Measurements from ENCODE around the gene HELZ2.

HELZ2 gene

GRCh38 chr20:63536241-63536977 lies 37.6 kb downstream of the HELZ2 start:
- no peak for DNase-seq

- no peak for DNase-seq
Observed at GRCh38 chr20:63534831-63535651, 39.0 kb downstream of the HELZ2 start.

- DNase-seq: no peak
Observed at GRCh38 chr20:63534427-63534830, 39.6 kb downstream of the HELZ2 start.

GRCh38 chr20:63533871-63534393 lies 40.1 kb downstream of the HELZ2 start:
- DNase-seq: no peak

- no peak for DNase-seq
Observed at GRCh38 chr20:63533388-63533787, 40.7 kb downstream of the HELZ2 start.

- no peak for DNase-seq
Observed at GRCh38 chr20:63532449-63532971, 41.5 kb downstream of the HELZ2 start.

GRCh38 chr20:63531686-63532448 lies 42.2 kb downstream of the HELZ2 start:
- DNase-seq: no peak

GRCh38 chr20:63530788-63531160 lies 43.3 kb downstream of the HELZ2 start:
- no peak for DNase-seq

- no peak for DNase-seq
Observed at GRCh38 chr20:63529861-63530787, 43.9 kb downstream of the HELZ2 start.

GRCh38 chr20:63529180-63529860 lies 44.7 kb downstream of the HELZ2 start:
- DNase-seq: no peak

- no peak for DNase-seq
Observed at GRCh38 chr20:63527184-63527583, 46.9 kb downstream of the HELZ2 start.

GRCh38 chr20:63525971-63526370 lies 48.1 kb downstream of the HELZ2 start:
- DNase-seq: no peak

- DNase-seq: no peak
Observed at GRCh38 chr20:63525185-63525584, 48.9 kb downstream of the HELZ2 start.

All from effector CD4-positive, alpha-beta T cell (primary cell).